ENCODE measurements around the gene ZNRF3.

Gene ZNRF3

DNA sequence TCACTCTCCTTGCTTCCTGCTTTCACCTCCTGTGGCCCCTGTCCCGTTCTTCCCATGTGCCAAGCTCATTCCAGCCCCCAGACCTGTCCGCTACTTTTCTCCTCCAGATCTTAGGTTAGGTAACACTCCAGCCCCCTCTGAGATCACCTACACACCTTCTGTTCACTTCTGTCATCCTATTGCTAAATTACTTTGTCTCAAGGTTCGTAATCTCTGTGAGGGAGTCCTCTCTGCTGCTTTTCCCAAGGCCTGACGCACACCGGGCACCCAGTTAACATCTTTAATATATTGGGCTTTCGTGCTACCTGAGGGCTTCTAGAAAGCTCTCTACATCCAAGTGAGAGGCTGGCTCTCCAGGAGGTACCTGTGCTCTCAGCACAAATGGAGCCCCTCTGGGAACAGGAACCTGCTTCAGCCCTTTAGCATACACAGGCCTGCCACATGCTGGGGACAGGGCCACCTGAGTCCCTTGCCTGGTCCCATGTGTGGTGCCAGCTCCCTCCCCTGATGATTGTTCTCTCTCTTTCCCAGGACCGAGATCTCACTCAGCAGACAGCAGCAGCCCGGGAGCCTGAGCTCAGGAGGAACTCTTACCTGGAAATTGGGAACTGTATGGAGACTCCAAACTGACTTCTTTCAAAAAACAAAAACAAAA, 169.8 kb downstream of the ZNRF3 start:
- in situ Hi-C loops (cut with MboI; ENCODE audit: low sequenced_read_pairs) = no loop called here

GRCh38 chr22:29054251-29054767, 170.9 kb downstream of the ZNRF3 start:
- in situ Hi-C loops (cut with MboI; ENCODE audit: low sequenced_read_pairs) = no loop called here

- in situ Hi-C loops (cut with MboI; ENCODE audit: low sequenced_read_pairs) = no loop called here
Measured at GRCh38 chr22:29055192-29055830, 171.9 kb downstream of the ZNRF3 start.

GRCh38 chr22:29056472-29056871, 173.1 kb downstream of the ZNRF3 start:
- in situ Hi-C loops (cut with MboI; ENCODE audit: low sequenced_read_pairs) = no loop called here

- in situ Hi-C loops (cut with MboI; ENCODE audit: low sequenced_read_pairs) = no loop called here
Measured at GRCh38 chr22:29060251-29060869, 177.0 kb downstream of the ZNRF3 start.

DNA sequence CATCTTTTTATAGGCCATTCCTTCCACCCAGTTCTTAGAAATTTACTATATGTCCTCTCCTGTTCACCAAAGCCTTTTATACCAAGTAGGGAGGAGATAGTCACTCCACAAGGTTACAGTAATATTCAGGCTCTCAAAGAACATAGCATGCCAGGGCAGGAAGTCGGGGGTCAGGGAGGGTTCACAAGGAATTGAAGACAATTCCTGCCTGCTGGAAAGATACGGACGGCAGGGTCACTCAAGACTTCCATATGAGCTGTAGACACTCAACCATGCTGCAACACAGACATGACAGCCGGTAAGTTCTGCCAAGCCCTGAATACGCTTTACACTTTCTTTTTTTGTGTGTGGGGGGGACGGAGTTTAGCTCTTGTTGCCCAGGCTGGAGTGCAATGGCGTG, 177.6 kb downstream of the ZNRF3 start:
- in situ Hi-C loops (cut with MboI; ENCODE audit: low sequenced_read_pairs) = no loop called here

DNA sequence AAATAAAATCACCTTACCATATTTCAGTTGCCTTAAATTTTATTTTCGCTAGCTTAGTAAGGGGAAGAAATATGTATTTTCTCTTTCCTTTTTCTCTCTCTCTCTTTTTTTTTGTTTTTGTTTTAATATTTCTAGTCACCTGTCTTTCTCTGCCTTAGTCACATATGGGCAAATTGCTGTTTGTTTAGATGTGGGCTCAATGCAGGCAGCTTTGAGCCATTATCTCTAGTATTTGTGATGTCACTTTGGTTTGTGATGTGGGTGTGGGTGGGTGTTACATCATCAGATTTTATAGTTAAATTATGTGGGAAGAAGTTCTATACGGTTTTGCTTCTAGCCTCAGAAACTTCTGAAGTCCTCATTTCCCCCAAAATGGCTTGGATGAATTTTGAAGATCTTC, 178.4 kb downstream of the ZNRF3 start, which contains the start of gene C22orf31:
TSS of gene C22orf31 (minus strand) at position 59 of the 400 bp plus-strand sequence. CDS start at position 20, 39 bp downstream.
- in situ Hi-C loops (cut with MboI; ENCODE audit: low sequenced_read_pairs) = no loop called here

- in situ Hi-C loops (cut with MboI; ENCODE audit: low sequenced_read_pairs) = no loop called here
Measured at GRCh38 chr22:29062286-29062821, 179.0 kb downstream of the ZNRF3 start.

GRCh38 chr22:29065468-29066190, 182.3 kb downstream of the ZNRF3 start:
- in situ Hi-C loops (cut with MboI; ENCODE audit: low sequenced_read_pairs) = no loop called here

DNA sequence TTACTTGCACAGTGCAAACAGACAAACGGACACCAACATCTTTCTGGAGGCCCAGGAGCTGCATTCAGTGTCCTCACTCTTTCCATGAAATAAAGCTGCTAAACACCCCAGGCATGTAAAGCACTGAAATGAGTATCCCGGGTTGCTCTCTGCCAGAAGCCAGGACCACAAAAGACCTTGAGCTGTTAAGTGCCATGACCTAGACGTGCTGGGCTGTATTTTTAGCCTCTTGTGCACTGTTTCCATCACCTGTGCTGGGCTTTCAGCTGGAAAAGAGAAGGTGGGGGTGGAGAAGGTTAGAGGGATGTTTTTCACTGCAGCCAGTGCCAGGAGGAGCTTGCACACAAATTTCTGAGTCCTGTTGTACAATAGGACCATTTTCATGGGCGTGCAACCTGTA, 186.1 kb downstream of the ZNRF3 start:
- in situ Hi-C loops (cut with MboI; ENCODE audit: low sequenced_read_pairs) = no loop called here

DNA sequence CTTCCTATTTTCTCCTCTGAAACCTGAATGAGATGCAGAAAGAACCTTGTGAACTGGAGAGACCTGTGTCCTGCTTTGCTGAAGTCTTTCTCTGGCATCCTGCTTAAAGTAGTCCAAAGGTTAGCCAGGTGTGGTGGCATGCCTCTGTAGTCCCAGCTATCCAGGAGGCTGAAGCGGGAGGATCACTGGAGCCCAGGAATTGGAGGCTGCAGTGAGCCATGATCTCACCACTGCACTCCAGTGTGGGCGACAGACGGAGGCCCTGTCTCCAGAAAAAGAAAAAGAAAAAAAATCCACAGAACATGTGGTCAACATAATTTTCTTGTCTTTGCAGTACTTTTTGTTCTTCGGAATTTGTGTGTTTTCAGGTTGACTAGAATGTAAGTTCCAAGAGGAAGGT, 187.1 kb downstream of the ZNRF3 start:
- in situ Hi-C loops (cut with MboI; ENCODE audit: low sequenced_read_pairs) = no loop called here

- in situ Hi-C loops (cut with MboI; ENCODE audit: low sequenced_read_pairs) = no loop called here
Measured at GRCh38 chr22:29071261-29072045, 188.1 kb downstream of the ZNRF3 start.

DNA sequence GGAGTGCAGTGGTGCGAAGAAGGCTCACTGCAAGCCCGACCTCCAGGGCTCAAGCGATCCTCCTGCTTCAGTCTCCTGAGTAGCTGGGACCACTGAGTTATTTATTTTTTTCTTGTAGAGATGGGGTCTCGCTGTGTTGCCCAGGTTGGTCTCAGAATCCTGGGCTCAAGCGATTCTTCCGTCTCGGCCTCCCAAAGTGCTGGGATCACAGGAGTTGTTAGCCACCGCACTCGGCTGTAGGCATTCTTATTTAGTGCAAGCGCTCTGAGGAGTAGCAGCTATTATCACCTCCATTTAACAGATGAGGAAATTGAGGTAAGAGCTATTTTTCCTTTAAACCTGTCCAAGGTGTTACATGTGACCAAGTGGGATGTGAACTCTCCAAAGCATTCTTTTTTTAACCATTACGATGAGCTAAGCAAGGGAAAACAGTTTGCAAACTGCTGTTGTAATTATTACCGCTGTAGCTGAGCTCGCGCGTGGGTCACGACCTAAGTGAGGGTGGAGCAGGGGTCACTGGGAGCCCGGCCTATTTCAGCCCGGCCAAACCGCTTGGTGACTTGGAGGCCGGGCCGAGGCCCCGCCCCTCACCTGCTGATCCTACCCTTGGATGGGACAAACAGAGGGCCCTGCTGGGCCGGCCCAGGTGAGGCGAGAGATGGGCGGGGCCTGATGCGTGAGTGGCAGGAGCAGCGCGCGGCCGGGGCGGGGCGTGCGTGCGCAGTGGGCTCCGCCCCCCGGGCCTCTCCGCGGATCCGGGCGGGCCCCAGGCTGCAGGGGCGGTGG, 189.0 kb downstream of the ZNRF3 start:
- in situ Hi-C loops (cut with MboI; ENCODE audit: low sequenced_read_pairs) = no loop called here

DNA sequence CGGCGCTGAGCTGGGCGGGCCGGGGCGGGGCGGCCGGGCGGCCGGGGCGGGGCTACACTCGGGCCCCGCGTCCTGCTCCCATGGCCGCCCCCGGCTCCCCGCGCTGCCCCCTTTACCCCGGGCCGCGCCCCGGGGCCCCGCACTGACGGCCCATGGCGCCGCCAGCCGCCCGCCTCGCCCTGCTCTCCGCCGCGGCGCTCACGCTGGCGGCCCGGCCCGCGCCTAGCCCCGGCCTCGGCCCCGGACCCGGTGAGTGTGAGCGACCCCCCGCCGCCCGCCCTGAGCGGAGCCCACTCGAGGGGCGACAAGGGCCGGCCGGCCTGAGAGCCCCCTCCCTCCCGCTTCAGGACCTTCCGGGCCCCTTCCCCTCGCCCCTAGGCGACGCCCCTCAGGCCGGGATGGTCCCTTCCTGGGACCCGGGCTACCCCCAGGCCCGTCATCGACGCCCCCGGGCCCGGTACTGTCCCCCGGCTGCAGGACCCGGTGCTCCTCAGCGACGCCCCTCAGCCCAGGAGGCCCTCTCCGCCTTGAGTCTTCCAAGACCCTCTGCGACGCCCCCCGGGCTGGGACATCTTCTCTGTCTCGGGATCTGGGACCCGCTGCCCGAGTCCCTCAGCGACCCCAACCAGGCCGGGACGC, 189.7 kb downstream of the ZNRF3 start, which contains the start of gene KREMEN1:
TSS of gene KREMEN1 (plus strand) at position 57 of the 639 bp plus-strand sequence. CDS start at position 153, 96 bp downstream.
- in situ Hi-C loops (cut with MboI; ENCODE audit: low sequenced_read_pairs) = no loop called here

- in situ Hi-C loops (cut with MboI; ENCODE audit: low sequenced_read_pairs) = no loop called here
Measured at GRCh38 chr22:29073618-29074275, 190.4 kb downstream of the ZNRF3 start.

GRCh38 chr22:29074276-29074772, 191.0 kb downstream of the ZNRF3 start:
- in situ Hi-C loops (cut with MboI; ENCODE audit: low sequenced_read_pairs) = no loop called here

GRCh38 chr22:29078036-29078868, 194.9 kb downstream of the ZNRF3 start:
- in situ Hi-C loops (cut with MboI; ENCODE audit: low sequenced_read_pairs) = no loop called here
